GOT3 (cell line): ENCODE results near the gene DPP10.

Experiments
- DNase-seq: peaks from one replicate; lab custom pipeline; 2025; ENCODE audit warnings: mixed read lengths; lab: John Stamatoyannopoulos, UW

Gene DPP10

GRCh38 chr2:114609203-114609602 lies 166.8 kb downstream of the DPP10 start:
- DNase-seq, result no peak

- no peak for DNase-seq
Observed at GRCh38 chr2:114609801-114610200, 167.4 kb downstream of the DPP10 start.

- DNase-seq, result no peak
Observed at GRCh38 chr2:114610677-114611076, 168.2 kb downstream of the DPP10 start.

GRCh38 chr2:114614592-114614991 lies 172.2 kb downstream of the DPP10 start:
- no peak for DNase-seq

DNA sequence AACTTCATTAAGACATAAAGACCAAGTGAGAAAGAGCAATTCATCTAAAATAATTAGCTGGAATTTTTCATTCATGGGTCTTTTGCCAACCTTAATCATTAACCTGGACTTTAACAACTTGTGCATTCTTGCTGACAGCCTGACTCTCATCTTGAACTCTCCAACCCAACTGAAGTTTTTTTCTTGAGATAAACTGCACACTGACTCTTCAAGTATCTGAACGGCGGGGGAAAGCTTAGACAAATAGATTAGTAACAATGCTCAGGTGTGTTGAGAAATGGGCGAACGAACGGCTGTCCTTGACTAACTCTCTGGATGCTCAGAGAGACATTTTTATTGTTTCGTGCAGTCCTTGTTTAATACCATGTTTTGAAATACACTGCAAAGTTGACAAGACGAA lies 186.0 kb downstream of the DPP10 start:
- no peak for DNase-seq

DNA sequence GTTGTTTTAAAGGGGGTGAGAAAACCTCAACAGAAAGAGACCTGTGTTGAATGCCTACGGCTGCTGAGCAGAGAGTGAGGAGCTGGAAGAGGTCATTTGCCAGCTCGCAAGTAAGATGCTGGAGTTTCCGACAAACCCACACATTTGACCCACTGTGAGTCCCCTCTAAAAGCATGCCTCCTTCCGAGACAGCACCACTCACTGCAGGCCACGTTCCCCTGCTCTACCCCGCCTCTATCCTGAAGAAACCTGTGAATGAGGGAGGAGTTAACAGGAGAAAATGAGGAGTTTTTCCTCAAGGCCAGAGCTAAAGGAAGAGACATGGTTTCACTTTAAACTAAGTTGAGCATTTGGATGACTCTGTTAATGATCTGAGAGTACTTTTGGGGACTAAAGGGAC lies 188.7 kb downstream of the DPP10 start:
- DNase-seq, result no peak

- DNase-seq, result no peak
Observed at GRCh38 chr2:114642166-114642770, 199.8 kb downstream of the DPP10 start.

- DNase-seq, result no peak
Observed at GRCh38 chr2:114642988-114643553, 200.6 kb downstream of the DPP10 start.

GRCh38 chr2:114651933-114652332 lies 209.5 kb downstream of the DPP10 start:
- DNase-seq, result no peak

- DNase-seq, result no peak
Observed at GRCh38 chr2:114659880-114660279, 217.4 kb downstream of the DPP10 start.

DNA sequence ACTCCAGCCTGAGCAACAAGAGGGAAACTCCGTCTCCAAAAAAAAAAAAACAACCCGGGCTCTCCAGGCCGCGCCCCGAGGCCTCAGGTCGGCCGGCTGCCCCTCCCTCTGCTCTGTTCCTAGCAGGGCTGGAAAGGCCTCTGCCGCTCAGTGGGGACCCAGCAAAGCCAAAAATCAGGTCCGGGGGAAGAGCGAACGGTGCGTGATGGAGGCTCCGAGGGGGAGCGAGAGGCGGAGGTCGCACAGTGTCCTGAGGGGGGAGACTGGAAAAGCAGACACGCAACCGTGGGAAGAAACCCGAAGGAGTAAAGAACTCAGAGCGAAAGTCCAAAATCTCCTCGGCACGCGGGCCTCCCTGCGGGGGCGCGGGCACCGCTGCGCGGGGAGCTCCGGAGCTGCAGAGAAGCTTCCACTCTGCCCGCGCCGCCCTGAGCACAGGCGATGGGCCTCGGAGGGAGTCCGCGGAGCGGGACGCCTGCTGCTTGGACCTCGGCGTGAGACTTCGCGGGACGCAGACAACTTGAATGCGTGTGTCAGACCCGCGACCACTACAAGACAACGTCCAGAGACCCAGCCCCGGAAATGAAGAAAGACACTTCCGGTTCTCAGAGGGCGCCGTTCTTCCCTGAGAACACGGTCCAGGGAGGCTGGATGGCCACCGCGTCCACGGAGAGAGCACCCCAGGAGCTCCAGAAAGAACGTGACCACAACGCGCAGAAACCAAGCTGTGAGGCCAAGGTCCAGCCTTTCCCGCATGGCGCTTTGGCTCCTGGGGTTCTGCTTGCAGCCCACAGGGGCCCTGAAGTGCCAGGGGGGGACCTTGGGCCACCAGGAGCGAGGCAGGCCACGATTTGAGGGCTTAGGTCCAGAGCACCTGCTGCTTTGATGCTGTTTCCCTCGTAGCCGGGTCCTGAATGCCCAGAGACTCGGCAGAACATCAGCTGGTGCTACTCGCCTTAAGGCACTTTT lies 219.8 kb downstream of the DPP10 start:
- no peak for DNase-seq

DNA sequence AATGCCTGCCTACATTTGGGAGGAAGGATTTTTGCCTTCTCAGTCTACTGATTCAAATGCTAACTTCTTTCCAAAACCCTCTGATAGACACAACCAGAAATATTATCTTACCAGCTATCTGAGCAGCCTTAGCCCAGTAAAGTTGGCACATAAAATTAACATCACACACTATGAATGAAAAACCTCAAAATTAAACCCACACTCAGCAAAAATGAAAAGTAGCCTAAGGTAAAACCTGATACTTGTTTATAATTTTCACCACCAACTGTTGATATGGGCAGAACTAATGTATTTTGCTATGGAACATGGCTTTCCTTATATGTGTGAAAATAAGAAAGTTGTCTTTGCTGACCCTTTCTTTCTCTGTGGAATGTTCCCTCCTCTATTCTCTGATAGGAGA lies 226.0 kb downstream of the DPP10 start:
- DNase-seq, result no peak

DNA sequence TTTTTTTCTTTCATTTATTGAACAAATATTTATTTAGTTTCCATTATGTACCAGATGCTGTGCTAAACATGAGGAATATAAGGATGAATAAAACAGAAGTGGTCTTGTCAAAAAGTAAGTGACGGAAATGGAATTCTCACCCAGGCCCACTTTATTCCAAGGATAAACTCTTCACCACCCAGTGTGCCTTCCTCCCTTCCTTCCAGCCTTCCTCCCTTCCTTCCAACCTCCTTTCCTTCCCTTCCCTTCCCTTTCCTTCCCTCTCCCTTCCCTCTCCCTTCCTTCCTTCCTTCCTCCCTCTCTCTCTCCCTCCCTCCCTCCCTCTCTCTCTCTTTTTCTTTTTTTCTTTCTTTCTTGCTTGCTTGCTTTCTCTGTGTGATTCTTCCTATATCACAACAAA lies 240.8 kb downstream of the DPP10 start:
- no peak for DNase-seq

- DNase-seq, result no peak
Observed at GRCh38 chr2:114684403-114684802, 242.0 kb downstream of the DPP10 start.

GRCh38 chr2:114685102-114685501 lies 242.7 kb downstream of the DPP10 start:
- no peak for DNase-seq

DNA sequence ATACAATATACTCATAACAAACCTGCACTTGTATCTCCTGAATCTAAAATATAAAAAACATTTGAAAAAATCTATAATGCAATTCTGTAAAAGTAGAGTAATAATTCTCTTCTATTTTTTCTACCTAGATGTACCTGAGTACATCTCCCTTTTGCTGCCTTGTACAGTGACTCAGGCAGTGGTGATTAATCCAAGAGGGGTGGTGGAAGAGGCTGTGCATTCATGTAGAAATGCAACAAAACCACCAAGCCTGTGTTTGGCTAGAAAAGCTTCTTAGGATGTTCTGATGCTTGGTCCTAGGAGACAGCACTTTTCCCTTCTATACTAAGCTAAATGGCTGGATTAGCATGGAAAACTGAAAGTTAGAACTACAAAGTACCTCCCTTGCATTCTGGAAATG lies 245.8 kb downstream of the DPP10 start:
- no peak for DNase-seq

DNA sequence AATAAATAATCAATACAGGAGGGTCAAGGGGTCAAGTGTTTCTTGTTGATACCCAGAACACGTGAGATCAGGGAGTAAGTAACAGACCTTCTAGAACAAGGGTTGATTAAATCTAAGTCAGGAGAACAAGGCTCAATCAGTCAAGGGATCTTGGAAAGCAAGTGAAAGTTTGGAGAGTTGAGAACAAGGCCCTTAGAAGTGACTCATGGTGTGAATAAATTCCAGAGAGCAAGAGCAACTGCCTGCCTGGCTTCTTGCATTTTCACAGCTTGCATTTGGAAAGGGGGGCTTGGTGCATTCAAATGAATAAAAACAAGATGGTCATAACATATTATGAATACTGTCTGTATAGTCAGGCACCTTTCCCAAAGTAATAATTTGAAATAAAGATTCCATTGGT lies 256.1 kb downstream of the DPP10 start:
- no peak for DNase-seq

GRCh38 chr2:114699423-114699944 lies 257.0 kb downstream of the DPP10 start:
- no peak for DNase-seq

GRCh38 chr2:114700440-114700839 lies 258.0 kb downstream of the DPP10 start:
- DNase-seq, result no peak

DNA sequence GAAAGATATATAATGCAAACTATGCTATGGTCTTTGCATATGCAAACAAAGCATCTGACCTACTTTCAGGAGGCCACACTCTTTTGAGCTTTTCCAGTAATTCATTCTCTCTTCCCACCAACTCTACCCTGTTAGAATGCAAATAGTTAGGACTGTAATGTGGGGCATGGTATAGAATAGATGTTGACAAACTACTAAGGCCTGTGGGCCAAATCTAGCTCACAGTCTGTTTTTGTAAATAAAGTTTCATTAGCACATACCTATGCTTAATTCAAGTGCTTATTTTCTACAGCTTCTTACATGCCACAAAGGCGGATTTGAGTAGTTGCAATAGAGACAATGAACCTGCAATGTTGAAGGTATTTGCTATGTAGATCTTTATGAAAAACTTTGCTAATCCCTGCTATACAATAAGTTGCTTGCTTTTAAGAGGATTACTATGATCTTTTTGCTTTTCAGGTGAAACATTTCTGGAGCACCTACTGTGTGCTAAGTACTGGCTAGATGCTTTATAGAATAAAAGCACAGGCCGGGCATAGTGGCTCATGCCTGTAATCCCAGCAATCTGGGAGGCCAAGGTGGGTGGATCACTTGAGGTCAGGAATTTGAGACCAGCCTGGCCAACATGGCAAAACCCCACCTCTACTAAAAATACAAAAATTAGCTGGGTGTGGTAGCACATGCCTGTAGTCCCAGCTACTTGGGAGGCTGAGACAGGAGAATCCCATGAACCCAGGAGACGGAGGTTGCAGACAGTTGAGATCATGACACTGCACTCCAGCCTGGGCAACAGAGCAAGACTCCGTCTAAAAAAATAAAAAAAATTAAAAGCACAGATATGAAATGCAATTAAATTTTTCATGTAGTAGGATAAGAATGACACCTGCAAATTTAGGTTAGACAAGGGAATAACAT lies 267.8 kb downstream of the DPP10 start:
- no peak for DNase-seq

DNA sequence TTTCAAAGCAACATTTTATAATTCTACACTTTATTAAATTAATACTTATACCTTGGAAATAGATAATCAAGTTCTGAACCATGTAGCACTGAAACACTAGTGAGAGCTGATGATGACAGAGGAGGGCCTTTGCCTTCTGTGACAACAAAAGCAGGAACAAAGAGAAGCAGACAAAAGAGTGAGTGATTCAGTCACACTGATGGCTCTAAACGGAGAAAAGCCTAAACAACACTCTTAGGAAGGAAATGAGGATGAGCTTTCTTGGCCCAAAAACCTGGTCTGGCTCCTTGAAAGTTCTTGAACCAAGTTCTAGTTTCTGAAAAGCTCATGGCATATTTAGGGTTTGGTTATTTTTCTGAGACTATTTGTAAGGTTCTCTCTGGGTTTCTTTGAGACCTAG lies 271.9 kb downstream of the DPP10 start:
- no peak for DNase-seq

GRCh38 chr2:114717049-114717448 lies 274.6 kb downstream of the DPP10 start:
- DNase-seq, result no peak
